ENCODE results near the gene CNBD2.
"Not testable (repeated sequence)": the region's sequence is repeated elsewhere in the genome, so short reads cannot be mapped to it uniquely, and the experiment has no call there.

CNBD2 gene

GRCh38 chr20:35975576-35976373, 7.4 kb downstream of the CNBD2 start:
- no peak for DNase-seq (ENCODE audit: low read depth)

- DNase-seq (ENCODE audit: low read depth) = no peak
Observed at GRCh38 chr20:35978041-35978513, 9.7 kb downstream of the CNBD2 start.

GRCh38 chr20:35979544-35979943, 11.2 kb downstream of the CNBD2 start:
- no peak for DNase-seq (ENCODE audit: low read depth)

GRCh38 chr20:35981969-35982368, 13.6 kb downstream of the CNBD2 start:
- no peak for DNase-seq (ENCODE audit: low read depth)

- no peak for DNase-seq (ENCODE audit: low read depth)
Observed at GRCh38 chr20:35984382-35984781, 16.0 kb downstream of the CNBD2 start.

GRCh38 chr20:35985806-35986205, 17.4 kb downstream of the CNBD2 start:
- no peak for DNase-seq (ENCODE audit: low read depth)

- DNase-seq (ENCODE audit: low read depth) = no peak
Observed at GRCh38 chr20:35988910-35989463, 20.6 kb downstream of the CNBD2 start.

GRCh38 chr20:35991142-35991771, 22.9 kb downstream of the CNBD2 start:
- no peak for DNase-seq (ENCODE audit: low read depth)

- peak; percentile 22 for DNase-seq (ENCODE audit: low read depth)
Observed at GRCh38 chr20:35992713-35993335, 24.4 kb downstream of the CNBD2 start.

GRCh38 chr20:35994994-35995453, 26.6 kb downstream of the CNBD2 start:
- DNase-seq (ENCODE audit: low read depth) = peak; percentile 72

- not testable (repeated sequence) for DNase-seq (ENCODE audit: low read depth)
Observed at GRCh38 chr20:35996492-35996891, 28.1 kb downstream of the CNBD2 start.

GRCh38 chr20:36001331-36001730, 32.9 kb downstream of the CNBD2 start:
- DNase-seq (ENCODE audit: low read depth) = not testable (repeated sequence)

- DNase-seq (ENCODE audit: low read depth) = no peak
Observed at GRCh38 chr20:36002855-36003254, 34.5 kb downstream of the CNBD2 start.

GRCh38 chr20:36004045-36004444, 35.7 kb downstream of the CNBD2 start:
- DNase-seq (ENCODE audit: low read depth) = no peak

- no peak for DNase-seq (ENCODE audit: low read depth)
Observed at GRCh38 chr20:36008461-36009035, 40.2 kb downstream of the CNBD2 start.

- no peak for DNase-seq (ENCODE audit: low read depth)
Observed at GRCh38 chr20:36010076-36010475, 41.7 kb downstream of the CNBD2 start.

GRCh38 chr20:36010825-36011224, 42.4 kb downstream of the CNBD2 start:
- DNase-seq (ENCODE audit: low read depth) = no peak

- DNase-seq (ENCODE audit: low read depth) = no peak
Observed at GRCh38 chr20:36015806-36016403, 47.5 kb downstream of the CNBD2 start.

GRCh38 chr20:36017048-36017951, 48.9 kb downstream of the CNBD2 start:
- DNase-seq (ENCODE audit: low read depth) = no peak

- no peak for DNase-seq (ENCODE audit: low read depth)
Observed at GRCh38 chr20:36018208-36018988, 50.0 kb downstream of the CNBD2 start.
